GM12878 (cell line): Measurements from ENCODE around the gene SCRT2. TPM values are rescaled to one million over a fixed set of nuclear protein-coding genes. Genes with fewer than 3 reads are reported as not detected.

Source experiments
- BHLHE40 ChIP-seq, 2 experiments: fragments of 450-650 bp in 1 of 2; IDR thresholded peaks; 2 replicates each; pipeline ENCODE4 v1.6.1; 2011 to 2017; ENCODE audit warnings: low read depth in 2 of 2, borderline replicate concordance in 1 of 2, improper control_type of control experiment in 1 of 2, low read length in 1 of 2, mild to moderate bottlenecking in 1 of 2
- ETV6 ChIP-seq, 2 experiments: fragments of 450-650 bp in 1 of 2; IDR thresholded peaks in 1 of 2; conservative IDR thresholded peaks in 1 of 2; 2 replicates each; pipeline ENCODE4 v1.6.1; 2014; ENCODE audit warnings: antibody characterized with exemption in 1 of 2, borderline replicate concordance in 1 of 2, low read depth in 1 of 2, mild to moderate bottlenecking in 1 of 2, moderate library complexity in 1 of 2
- IRF5 ChIP-seq: fragments of 450-650 bp; IDR thresholded peaks from 2 replicates; pipeline ENCODE4 v1.6.1; 2017; ENCODE audit warnings: borderline replicate concordance
- MTA3 ChIP-seq: IDR thresholded peaks from 2 replicates; pipeline ENCODE4 v1.6.1; 2012; ENCODE audit warnings: low read length, inconsistent platforms, borderline replicate concordance
- NR2C2 ChIP-seq: IDR thresholded peaks from 2 replicates; pipeline ENCODE4 v1.6.1; 2011; ENCODE audit warnings: borderline replicate concordance, low read depth; ENCODE audit not compliant: control insufficient read depth, insufficient read length
- SMAD5 ChIP-seq: IDR thresholded peaks from 2 replicates; pipeline ENCODE4 v1.6.1; 2016; ENCODE audit warnings: antibody characterized with exemption, low read depth
- SREBF1 ChIP-seq: IDR thresholded peaks from 2 replicates; pipeline ENCODE4 v1.6.1; 2012; ENCODE audit warnings: mild to moderate bottlenecking, low read length
- SRF ChIP-seq, 2 experiments: IDR thresholded peaks; 2 replicates each; pipeline ENCODE4 v1.6.1; 2011; ENCODE audit warnings: low read depth in 2 of 2, low read length in 2 of 2, mild to moderate bottlenecking in 1 of 2, moderate library complexity in 1 of 2
- ZBTB11 ChIP-seq: fragments of 450-650 bp; formaldehyde crosslinking; IDR thresholded peaks from 2 replicates; pipeline ENCODE4 v1.5.0; 2022; ENCODE audit warnings: mild to moderate bottlenecking, missing genetic modification characterization
- polyA plus RNA-seq, 11 experiments: library from polyadenylated mRNA; depleted of rRNA in 4 of 11; unstranded in 6 of 11; stranded (reverse) in 5 of 11; fragments of >200 nt; fragmentation: Nextera tagmentation in 4 of 11; fragmentation: Illumina TruSeq in 1 of 11; extraction: Ambion mirVana in 4 of 11; extraction: Trizol in 1 of 11; gene quantifications; 1 replicate in 1 of 11; 2 replicates in 10 of 11; pipeline versions ENCODE4 v1.2.1 to v1.2.3, GENCODE V29; 2011 to 2016; ENCODE audit warnings: inconsistent platforms in 2 of 11, missing spikeins in 2 of 11, low read depth in 1 of 11
- total RNA-seq, 4 experiments: library from RNA; depleted of rRNA in 3 of 4; stranded (reverse); fragments of >200 nt in 3 of 4; fragmentation: Illumina TruSeq in 1 of 4; extraction: Trizol in 1 of 4; gene quantifications; 2 replicates each; pipeline versions ENCODE4 v1.2.1 to v1.2.3, GENCODE V29; 2013 to 2021

SCRT2 gene
- total and polyA plus RNA-seq, 10 of the 15 experiments (the other 5 are each of a cell fraction or from before 2014, with no cell fraction given) = not detected

- TF ChIP-seq NR2C2 = no peak
- no peak for TF ChIP-seq SRF (IDR thresholded peaks at IDR 0.05; ENCODE audit: low read depth in 2 of 2, low read length in 2 of 2)
- no peak for TF ChIP-seq ETV6 (conservative IDR thresholded peaks at IDR 0.05 in 1 of 2, IDR thresholded peaks at IDR 0.05 in 1 of 2; ENCODE audit: borderline replicate concordance in 1 of 2, low read depth in 1 of 2)
- TF ChIP-seq MTA3 = no peak
- no peak for TF ChIP-seq ZBTB11 (CRISPR knock-in tag)
- no peak for TF ChIP-seq SREBF1
- TF ChIP-seq IRF5 = no peak
- TF ChIP-seq SMAD5 = no peak
- no peak for TF ChIP-seq BHLHE40 (IDR thresholded peaks at IDR 0.05; ENCODE audit: borderline replicate concordance in 1 of 2, low read depth in 2 of 2, low read length in 1 of 2)
- TF ChIP-seq, all 136 proteins: peak for 0
Measured at GRCh38 chr20:640674-641515, 34.7 kb downstream of the SCRT2 start (continued).
